Hepatic stellate cell (primary cell): ENCODE measurements around the gene PPFIA4.

Experiments used
- DNase-seq: peaks from one replicate; pipeline ENCODE4 v3.0.0; 2011; ENCODE audit warnings: low spot score

Gene PPFIA4

DNA sequence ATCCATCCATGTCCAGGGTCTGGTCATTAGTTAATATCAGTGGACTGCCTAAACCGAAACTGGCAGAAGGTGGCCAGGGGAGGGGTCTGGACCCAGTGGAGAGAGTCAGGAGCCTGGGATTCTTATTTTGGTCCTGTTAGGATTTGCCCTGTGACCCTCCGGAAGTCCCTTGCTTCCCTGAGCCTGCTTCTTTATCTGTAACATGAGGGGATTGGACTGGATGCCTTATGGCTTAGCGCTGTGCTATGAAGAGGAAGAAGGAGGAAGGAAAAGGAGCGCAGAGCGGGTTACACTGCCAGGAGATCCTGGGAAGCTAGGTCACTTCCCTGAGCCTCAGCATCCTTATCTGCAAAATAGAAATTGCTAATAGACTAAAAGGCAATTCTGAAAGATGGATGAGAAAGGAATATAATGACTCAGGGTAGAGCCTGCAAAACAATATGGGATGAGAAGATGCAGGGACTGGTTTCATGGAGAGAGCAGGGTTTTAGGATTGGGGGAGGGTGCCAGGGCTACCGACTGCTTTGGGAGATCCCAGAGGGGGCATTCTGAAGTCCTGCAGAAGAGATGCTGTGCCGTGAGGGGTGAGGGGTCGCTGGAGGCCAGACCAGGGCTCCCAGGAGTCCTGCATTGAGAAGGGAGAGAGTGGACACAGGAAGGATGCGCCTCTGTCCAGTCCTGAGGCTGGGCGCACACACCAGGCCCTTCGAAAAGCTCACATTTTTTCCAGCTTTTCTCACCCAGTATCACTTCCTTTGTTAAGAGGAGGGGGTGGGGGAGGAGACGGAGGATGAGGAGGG, 100.8 kb downstream of the PPFIA4 start:
- DNase-seq, result no peak

DNA sequence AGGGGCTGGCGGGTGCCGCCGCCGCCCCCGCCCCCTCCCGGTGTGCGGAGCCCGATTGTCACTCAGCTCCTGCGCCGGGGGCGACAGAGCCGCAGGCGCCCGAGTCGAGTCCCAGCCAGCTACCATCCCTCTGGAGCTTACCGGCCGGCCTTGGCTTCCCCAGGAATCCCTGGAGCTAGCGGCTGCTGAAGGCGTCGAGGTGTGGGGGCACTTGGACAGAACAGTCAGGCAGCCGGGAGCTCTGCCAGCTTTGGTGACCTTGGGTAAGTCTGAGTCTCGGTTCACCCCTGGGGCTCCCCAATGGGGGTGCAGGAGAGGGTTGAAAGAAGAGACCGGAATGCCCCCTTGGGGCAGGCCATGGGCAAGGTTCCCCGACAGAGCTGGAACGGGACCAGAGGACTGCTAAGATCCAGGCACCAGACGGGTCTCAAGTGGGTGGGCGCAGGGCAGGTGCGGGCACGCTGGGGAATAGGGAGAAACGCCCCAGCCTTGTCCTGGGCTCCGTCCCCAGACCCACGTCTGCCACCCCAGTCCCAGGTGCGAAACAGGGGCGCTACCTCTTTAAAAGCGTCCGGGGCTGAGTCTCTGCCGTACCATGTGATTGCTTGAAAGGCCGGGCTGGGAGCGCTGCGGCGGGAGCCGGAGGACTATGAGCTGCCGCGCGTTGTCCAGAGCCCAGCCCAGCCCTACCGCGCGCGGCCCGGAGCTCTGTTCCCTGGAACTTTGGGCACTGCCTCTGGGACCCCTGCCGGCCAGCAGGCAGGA, 101.6 kb downstream of the PPFIA4 start, which contains the start of gene ADORA1:
Gene ADORA1 (plus strand): TSS at position 61 of the 765 bp plus-strand sequence. CDS start 1,116 bp downstream, outside the sequence.
- peak; percentile 60 for DNase-seq

DNA sequence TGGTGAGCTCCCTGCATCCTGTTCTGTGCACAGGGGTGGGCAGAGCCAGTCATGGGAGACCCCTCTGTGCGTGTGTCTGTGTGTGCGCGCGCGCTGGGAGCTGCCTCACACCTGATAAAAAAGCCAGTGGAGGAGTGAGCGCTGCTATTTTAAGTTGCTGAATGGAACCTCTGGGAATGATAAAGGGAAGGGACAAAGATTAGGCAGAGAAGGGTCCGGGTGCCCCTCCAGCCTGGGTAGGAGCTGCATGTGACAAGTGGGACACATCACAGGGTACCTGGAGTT, 102.1 kb downstream of the PPFIA4 start:
- no peak for DNase-seq
